BJ (cell line): ENCODE results near the gene PCDHB13. TPM values are rescaled to one million over a fixed set of nuclear protein-coding genes. Genes with fewer than 3 reads are reported as not detected.
A peak's percentile ranks its signal among the peaks of the same experiment; 100 is the strongest.
"Not testable (repeated sequence)": the region's sequence is repeated elsewhere in the genome, so short reads cannot be mapped to it uniquely, and the experiment has no call there.

ENCODE experiments used
- CTCF ChIA-PET: fragments of 350-600 bp; formaldehyde crosslinking; extraction: SDS; loops from one replicate; lab custom pipeline; 2021; ENCODE audit warnings: antibody characterized with exemption, inconsistent platforms; lab: Yijun Ruan, JAX
- POLR2A ChIA-PET: fragments of 300-600 bp; sonication (Branson Sonifier 250); formaldehyde crosslinking; extraction: SDS; loops from one replicate; lab custom pipeline; 2021; ENCODE audit warnings: antibody characterized with exemption; lab: Charles Lee
- DNase-seq: peaks from one replicate; pipeline ENCODE4 v3.0.0-alpha.2; 2011; ENCODE audit warnings: low read depth
- H3K27me3 ChIP-seq: 2 replicates; pipeline ENCODE4 v1.6.0; 2011; ENCODE audit warnings: low read length; ENCODE audit not compliant: control insufficient read depth, insufficient read depth
- H3K36me3 ChIP-seq: 2 replicates; pipeline ENCODE4 v1.5.1; 2011; ENCODE audit warnings: low read length; ENCODE audit not compliant: control insufficient read depth, insufficient read depth
- H3K4me3 ChIP-seq: 2 replicates; pipeline ENCODE4 v1.5.1; 2011; ENCODE audit warnings: low read depth, mild to moderate bottlenecking, control low read depth, low read length
- polyA plus RNA-seq: library from polyadenylated mRNA; depleted of rRNA; stranded (reverse); fragments of >200 nt; gene quantifications from 2 replicates; pipeline ENCODE4 v1.2.3, GENCODE V29; 2011
- TF ChIP-seq, protein P1 (sequence below): IDR thresholded peaks from 2 replicates; pipeline ENCODE4 v1.5.1; 2011; ENCODE audit warnings: low read depth, mild to moderate bottlenecking, control low read depth, inconsistent platforms, low read length, moderate library complexity; ENCODE audit not compliant: insufficient read depth

Gene PCDHB13
- polyA plus RNA-seq, 1 experiment: 0.16 TPM

DNA sequence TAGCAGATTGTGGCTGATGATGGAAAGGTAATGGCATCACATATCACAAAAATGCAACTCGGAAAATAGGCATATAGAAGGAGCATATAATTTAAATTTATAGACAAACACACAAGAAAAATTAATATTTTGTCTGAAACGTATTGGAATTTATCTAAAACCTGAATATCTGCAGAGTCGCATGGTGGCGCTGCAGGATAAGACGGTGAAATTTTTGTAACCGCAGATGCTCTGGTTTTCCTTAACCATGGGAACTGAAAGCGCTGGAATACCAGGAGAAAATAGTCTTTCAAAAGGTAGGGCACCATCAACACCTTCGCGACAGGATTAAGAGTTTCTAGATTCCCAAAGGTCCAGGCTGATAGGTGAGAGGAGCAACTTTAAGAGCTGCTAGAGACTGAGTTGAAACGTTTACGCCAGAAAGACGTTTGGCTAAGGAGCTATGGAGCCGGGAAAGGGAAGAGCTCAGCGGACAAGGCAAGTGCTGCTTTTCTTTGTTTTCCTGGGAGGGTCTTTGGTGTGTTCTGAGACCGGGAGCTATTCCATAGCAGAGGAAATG lies 20.5 kb downstream of the PCDHB13 start:
- TF ChIP-seq, protein P1, sequence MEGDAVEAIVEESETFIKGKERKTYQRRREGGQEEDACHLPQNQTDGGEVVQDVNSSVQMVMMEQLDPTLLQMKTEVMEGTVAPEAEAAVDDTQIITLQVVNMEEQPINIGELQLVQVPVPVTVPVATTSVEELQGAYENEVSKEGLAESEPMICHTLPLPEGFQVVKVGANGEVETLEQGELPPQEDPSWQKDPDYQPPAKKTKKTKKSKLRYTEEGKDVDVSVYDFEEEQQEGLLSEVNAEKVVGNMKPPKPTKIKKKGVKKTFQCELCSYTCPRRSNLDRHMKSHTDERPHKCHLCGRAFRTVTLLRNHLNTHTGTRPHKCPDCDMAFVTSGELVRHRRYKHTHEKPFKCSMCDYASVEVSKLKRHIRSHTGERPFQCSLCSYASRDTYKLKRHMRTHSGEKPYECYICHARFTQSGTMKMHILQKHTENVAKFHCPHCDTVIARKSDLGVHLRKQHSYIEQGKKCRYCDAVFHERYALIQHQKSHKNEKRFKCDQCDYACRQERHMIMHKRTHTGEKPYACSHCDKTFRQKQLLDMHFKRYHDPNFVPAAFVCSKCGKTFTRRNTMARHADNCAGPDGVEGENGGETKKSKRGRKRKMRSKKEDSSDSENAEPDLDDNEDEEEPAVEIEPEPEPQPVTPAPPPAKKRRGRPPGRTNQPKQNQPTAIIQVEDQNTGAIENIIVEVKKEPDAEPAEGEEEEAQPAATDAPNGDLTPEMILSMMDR: peak; percentile 28; the same call in 1 of the 2 replicates
- POLR2A ChIA-PET: no interaction called here
- no peak for DNase-seq
- CTCF ChIA-PET: interaction anchor here (0.7 to 2.3 kb wide), 5 partner anchors 10 to 384 kb away, joined by 3 to 15 read pairs (median 3); partner anchors contain the start of genes DIAPH1, PCDHB14 and PCDHGB3
- H3K27me3 ChIP-seq: no peaks in the 10 kb centered on the region
- peak overlapping the region; percentile 25 for H3K4me3 ChIP-seq
- H3K36me3 ChIP-seq: no peaks in the 10 kb centered on the region

DNA sequence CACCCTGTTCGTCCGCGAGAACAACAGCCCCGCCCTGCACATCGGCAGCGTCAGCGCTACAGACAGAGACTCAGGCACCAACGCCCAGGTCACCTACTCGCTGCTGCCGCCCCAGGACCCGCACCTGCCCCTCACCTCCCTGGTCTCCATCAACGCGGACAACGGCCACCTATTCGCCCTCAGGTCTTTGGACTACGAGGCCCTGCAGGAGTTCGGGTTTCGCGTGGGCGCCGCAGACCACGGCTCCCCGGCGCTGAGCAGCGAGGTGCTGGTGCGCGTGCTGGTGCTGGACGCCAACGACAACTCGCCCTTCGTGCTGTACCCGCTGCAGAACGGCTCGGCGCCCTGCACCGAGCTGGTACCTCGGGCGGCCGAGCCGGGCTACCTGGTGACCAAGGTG lies 22.2 kb downstream of the PCDHB13 start:
- DNase-seq, POLR2A ChIA-PET, H3K36me3 ChIP-seq, H3K27me3 ChIP-seq, CTCF ChIA-PET, H3K4me3 ChIP-seq: not testable (repeated sequence)

DNA sequence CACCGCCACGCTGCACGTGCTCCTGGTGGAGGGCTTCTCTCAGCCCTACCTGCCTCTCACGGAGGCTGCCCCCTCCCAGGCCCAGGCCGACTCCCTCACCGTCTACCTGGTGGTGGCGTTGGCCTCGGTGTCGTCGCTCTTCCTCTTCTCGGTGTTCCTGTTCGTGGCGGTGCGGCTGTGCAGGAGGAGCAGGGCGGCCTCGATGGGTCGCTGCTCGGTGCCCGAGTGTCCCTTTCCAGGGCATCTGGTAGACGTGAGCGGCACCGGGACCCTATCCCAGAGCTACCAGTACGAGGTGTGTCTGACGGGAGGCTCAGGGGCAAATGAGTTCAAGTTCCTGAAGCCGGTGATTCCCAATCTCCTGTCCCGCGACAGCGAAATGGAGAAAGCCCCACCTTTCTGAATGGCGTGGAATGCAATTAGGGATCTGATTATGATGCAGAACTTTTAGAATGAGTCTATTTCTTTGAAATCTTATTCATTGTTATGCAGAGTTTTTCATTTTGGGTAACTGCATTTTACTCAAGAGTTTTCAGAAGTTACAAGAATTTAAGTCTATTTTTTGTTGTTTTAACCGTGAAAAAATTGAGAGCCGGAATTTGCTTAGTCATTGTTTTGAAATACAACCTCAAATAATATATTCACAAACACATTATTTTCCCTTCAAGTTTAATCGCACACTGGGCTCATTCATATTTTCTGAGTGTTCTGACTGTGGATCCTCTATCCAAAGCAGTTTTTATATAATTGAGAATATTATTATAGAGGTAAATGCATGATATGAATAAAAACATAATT lies 23.0 kb downstream of the PCDHB13 start:
- ChIA-PET POLR2A (no interaction called here), CTCF (no interaction called here)
- no peak overlapping the region for H3K4me3 ChIP-seq
- no peak for DNase-seq
- H3K27me3 ChIP-seq: no peaks in the 10 kb centered on the region
- TF ChIP-seq, protein P1: no peak
- H3K36me3 ChIP-seq: no peaks in the 10 kb centered on the region

DNA sequence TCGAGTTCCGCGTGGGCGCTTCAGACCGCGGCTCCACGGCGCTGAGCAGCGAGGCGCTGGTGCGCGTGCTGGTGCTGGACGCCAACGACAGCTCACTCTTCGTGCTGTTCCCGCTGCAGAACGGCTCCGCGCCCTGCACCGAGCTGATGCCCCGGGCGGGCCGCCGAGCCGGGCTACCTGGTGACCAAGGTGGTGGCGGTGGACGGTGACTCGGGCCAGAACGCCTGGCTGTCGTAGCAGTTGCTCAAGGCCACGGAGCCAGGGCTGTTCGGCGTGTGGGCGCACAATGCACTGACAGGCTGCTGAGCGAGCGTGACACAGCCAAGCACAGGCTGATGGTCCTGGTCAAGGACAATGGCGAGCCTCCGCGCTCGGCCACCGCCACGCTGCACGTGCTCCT lies 27.8 kb downstream of the PCDHB13 start:
- TF ChIP-seq, protein P1: no peak
- ChIA-PET POLR2A (no interaction called here), CTCF (no interaction called here)
- no peaks in the 10 kb centered on the region for H3K27me3 ChIP-seq
- H3K4me3 ChIP-seq: no peak overlapping the region
- DNase-seq: no peak
- no peaks in the 10 kb centered on the region for H3K36me3 ChIP-seq

DNA sequence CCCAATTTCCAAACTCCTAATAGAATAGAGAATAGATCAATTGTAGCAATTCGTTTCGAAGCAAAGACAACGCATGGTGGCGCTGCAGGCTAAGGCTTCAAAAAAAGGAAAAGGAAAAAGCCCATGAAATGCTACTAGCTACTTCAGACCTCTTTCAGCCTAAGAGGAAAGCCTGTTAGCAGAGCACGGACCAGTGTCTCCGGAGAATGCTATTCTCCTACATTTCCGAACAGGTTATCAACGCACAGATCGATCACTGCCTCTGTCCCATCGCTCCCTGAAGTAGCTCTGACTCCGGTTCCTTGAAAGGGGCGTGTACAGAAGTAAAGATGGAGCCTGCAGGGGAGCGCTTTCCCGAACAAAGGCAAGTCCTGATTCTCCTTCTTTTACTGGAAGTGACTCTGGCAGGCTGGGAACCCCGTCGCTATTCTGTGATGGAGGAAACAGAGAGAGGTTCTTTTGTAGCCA lies 31.6 kb downstream of the PCDHB13 start, which contains the start of gene PCDHB15:
PCDHB15 (plus strand) TSS at position 146 of the 468 bp plus-strand sequence; CDS start at position 330, 184 bp downstream.
- TF ChIP-seq, protein P1: no peak
- DNase-seq: no peak
- CTCF ChIA-PET: interaction anchor here (0.6 to 1.0 kb wide), 3 partner anchors 17 to 1019 kb away, joined by 3 to 4 read pairs (median 3); no protein-coding TSS in a partner anchor
- Histone ChIP-seq H3K4me3 (no peak within 1 kb of the TSS; the same call in 1 of the 2 replicates), H3K36me3 (no peaks in the 10 kb centered on the region), H3K27me3 (no peaks in the 10 kb centered on the region)
- POLR2A ChIA-PET: no interaction called here

DNA sequence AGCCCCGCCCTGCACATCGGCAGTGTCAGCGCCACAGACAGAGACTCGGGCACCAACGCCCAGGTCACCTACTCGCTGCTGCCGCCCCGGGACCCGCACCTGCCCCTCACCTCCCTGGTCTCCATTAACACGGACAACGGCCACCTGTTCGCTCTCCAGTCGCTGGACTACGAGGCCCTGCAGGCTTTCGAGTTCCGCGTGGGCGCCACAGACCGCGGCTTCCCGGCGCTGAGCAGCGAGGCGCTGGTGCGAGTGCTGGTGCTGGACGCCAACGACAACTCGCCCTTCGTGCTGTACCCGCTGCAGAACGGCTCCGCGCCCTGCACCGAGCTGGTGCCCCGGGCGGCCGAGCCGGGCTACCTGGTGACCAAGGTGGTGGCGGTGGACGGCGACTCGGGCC lies 33.3 kb downstream of the PCDHB13 start:
- H3K27me3 ChIP-seq, POLR2A ChIA-PET, DNase-seq, H3K4me3 ChIP-seq, CTCF ChIA-PET, H3K36me3 ChIP-seq: not testable (repeated sequence)

DNA sequence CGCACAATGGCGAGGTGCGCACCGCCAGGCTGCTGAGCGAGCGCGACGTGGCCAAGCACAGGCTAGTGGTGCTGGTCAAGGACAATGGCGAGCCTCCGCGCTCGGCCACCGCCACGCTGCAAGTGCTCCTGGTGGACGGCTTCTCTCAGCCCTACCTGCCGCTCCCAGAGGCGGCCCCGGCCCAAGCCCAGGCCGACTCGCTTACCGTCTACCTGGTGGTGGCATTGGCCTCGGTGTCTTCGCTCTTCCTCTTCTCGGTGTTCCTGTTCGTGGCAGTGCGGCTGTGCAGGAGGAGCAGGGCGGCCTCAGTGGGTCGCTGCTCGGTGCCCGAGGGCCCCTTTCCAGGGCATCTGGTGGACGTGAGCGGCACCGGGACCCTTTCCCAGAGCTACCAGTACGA lies 33.7 kb downstream of the PCDHB13 start:
- POLR2A ChIA-PET, H3K27me3 ChIP-seq, H3K36me3 ChIP-seq, H3K4me3 ChIP-seq, DNase-seq: not testable (repeated sequence)
- CTCF ChIA-PET: interaction anchor here (0.9 kb wide), 1 partner anchor 313 kb away, joined by 3 read pairs; no protein-coding TSS in a partner anchor
